ENCODE results near the gene P4HA2. TPM values are rescaled to one million over a fixed set of nuclear protein-coding genes. Genes with fewer than 3 reads are reported as not detected.

P4HA2 gene
- total and polyA plus RNA-seq, 2 donors (not counting 3 experiments of a cell fraction or from before 2014, with no cell fraction given): 37.6 to 58.7 TPM

DNA sequence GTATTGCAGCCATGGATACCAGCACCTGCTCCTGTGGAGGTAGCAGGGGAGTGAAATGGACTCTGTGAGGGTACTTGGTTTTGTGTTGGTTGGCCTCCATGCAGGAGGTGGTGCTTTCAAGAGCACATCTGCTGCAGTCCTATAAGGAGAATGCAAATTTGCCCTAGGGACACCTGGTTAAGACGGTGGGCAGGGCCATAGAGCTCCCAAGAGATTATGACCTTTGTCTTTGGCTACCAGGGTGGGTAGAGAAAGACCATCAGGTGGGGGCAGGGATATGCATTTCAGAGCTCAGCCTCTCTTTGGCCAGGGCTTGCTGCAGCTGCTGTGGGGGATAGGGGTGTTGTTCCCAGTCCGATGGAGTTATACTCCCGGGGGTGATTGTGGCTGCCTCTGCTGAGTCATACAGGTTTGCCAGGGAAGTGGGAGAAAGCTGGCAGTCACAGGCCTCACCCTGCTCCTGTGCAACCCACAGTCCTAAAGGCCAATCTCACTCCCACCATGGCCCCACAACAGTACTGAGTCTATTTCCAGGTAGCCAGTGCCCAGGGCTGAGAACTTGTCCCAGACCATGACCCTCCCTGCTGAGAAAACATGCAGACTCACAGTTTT lies 15.8 kb upstream of the P4HA2 start:
- H3K9me3 ChIP-seq (replicated peaks; ENCODE audit: control insufficient read depth, insufficient read depth, low read length): no peaks in the 10 kb centered on the region
- DNase-seq (ENCODE audit: low read depth, low spot score) (no peak), FAIRE-seq (no peak)
- no peaks in the 10 kb centered on the region for H3K36me3 ChIP-seq (ENCODE audit: control insufficient read depth in 2 of 2, extremely low read depth in 1 of 2, insufficient read depth in 2 of 2, low read length in 2 of 2)
- dilution Hi-C loops (cut with MboI; ENCODE audit: extremely low pct_ligation_motif_present, low sequenced_read_pairs): no loop called here
- POLR2A ChIA-PET: no interaction called here
- CTCF ChIA-PET: no interaction called here
- no peaks in the 10 kb centered on the region for H3K9me1 ChIP-seq (replicated peaks; ENCODE audit: control insufficient read depth, extremely low read depth, insufficient read depth, low read length)
- intact Hi-C loops (cut with micrococcal nuclease): no loop called here
- no peak overlapping the region for H3K27ac ChIP-seq (ENCODE audit: insufficient read depth, low read depth, low read length)
- no peak overlapping the region for H2AFZ ChIP-seq (ENCODE audit: low read depth, low read length)
- TF ChIP-seq, protein P1, sequence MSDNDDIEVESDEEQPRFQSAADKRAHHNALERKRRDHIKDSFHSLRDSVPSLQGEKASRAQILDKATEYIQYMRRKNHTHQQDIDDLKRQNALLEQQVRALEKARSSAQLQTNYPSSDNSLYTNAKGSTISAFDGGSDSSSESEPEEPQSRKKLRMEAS (IDR thresholded peaks at IDR 0.05; ENCODE audit: insufficient read depth, insufficient read length): no peak
- TF ChIP-seq POLR2A (IDR thresholded peaks at IDR 0.05; ENCODE audit: low read depth, low read length) (no peak), GATA2 (IDR thresholded peaks at IDR 0.05; ENCODE audit: insufficient read depth, insufficient read length, low read depth, low read length) (no peak), POLR2AphosphoS5 (IDR thresholded peaks at IDR 0.05; ENCODE audit: insufficient read depth, low read depth, low read length) (no peak), MYC (IDR thresholded peaks at IDR 0.05; ENCODE audit: low read depth, low read length) (no peak), EZH2 (IDR thresholded peaks at IDR 0.05; ENCODE audit: borderline replicate concordance, low read depth, low read length, severe bottlenecking) (no peak), JUN (IDR thresholded peaks at IDR 0.05; ENCODE audit: borderline replicate concordance, insufficient read depth, insufficient read length, low read depth) (no peak), FOS (IDR thresholded peaks at IDR 0.05; ENCODE audit: borderline replicate concordance, insufficient read depth, low read length) (no peak)
- TF ChIP-seq, protein P2, sequence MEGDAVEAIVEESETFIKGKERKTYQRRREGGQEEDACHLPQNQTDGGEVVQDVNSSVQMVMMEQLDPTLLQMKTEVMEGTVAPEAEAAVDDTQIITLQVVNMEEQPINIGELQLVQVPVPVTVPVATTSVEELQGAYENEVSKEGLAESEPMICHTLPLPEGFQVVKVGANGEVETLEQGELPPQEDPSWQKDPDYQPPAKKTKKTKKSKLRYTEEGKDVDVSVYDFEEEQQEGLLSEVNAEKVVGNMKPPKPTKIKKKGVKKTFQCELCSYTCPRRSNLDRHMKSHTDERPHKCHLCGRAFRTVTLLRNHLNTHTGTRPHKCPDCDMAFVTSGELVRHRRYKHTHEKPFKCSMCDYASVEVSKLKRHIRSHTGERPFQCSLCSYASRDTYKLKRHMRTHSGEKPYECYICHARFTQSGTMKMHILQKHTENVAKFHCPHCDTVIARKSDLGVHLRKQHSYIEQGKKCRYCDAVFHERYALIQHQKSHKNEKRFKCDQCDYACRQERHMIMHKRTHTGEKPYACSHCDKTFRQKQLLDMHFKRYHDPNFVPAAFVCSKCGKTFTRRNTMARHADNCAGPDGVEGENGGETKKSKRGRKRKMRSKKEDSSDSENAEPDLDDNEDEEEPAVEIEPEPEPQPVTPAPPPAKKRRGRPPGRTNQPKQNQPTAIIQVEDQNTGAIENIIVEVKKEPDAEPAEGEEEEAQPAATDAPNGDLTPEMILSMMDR (IDR thresholded peaks at IDR 0.05; ENCODE audit: extremely low read depth in 1 of 2, insufficient read depth in 1 of 2, low read depth in 1 of 2, low read length in 2 of 2): no peak
- BruUV-seq (replicated peaks): no TSS peak
- H3K79me2 ChIP-seq (ENCODE audit: control insufficient read depth, insufficient read depth, low read length): no peaks in the 10 kb centered on the region
- no peaks in the 10 kb centered on the region for H4K20me1 ChIP-seq (replicated peaks; ENCODE audit: control insufficient read depth, extremely low read depth, insufficient read depth, low read length)
- no peaks in the 10 kb centered on the region for H3K4me1 ChIP-seq (ENCODE audit: control insufficient read depth, extremely low read depth, insufficient read depth, low read length)
- H3K4me2 ChIP-seq (ENCODE audit: insufficient read depth, low read length): no peak overlapping the region
- no peak overlapping the region for H3K9ac ChIP-seq (replicated peaks; ENCODE audit: extremely low read depth, insufficient read depth, low read length)
- H3K4me3 ChIP-seq (replicated peaks in 1 of 3; ENCODE audit: insufficient read depth in 1 of 3, low read depth in 1 of 3, low read length in 3 of 3): no peak overlapping the region
- no peaks in the 10 kb centered on the region for H3K27me3 ChIP-seq (ENCODE audit: control insufficient read depth in 2 of 2, insufficient read depth in 2 of 2, low read length in 2 of 2)

Measured in endothelial cell of umbilical vein (primary cell).